HepG2 (cell line): Measurements from ENCODE around the gene RRAD. TPM values are rescaled to one million over a fixed set of nuclear protein-coding genes. Genes with fewer than 3 reads are reported as not detected.

Source experiments
- BCL6 ChIP-seq: IDR thresholded peaks from 2 replicates; pipeline ENCODE4 v1.6.1; 2016; ENCODE audit warnings: missing genetic modification reagents, missing compliant biosample characterization
- CHCHD3 ChIP-seq: sonication (generic); formaldehyde crosslinking; IDR thresholded peaks from 2 replicates; pipeline ENCODE4 v1.8.0; 2022; ENCODE audit warnings: mild to moderate bottlenecking, missing genetic modification reagents, moderate library complexity
- FOXA1 ChIP-seq, 2 experiments: fragments of 450-650 bp in 1 of 2; sonication (generic) in 1 of 2; formaldehyde crosslinking in 1 of 2; IDR thresholded peaks; 2 replicates each; pipeline versions ENCODE4 v1.4.0 to v1.6.1; 2016 to 2020; ENCODE audit warnings: missing genetic modification reagents in 1 of 2
- GABPB1 ChIP-seq: IDR thresholded peaks from 2 replicates; pipeline ENCODE4 v1.6.1; 2016; ENCODE audit warnings: mild to moderate bottlenecking, missing genetic modification reagents, moderate library complexity, missing compliant biosample characterization
- KAT8 ChIP-seq: IDR thresholded peaks from 2 replicates; pipeline ENCODE4 v1.6.1; 2016; ENCODE audit warnings: missing genetic modification reagents, missing compliant biosample characterization
- NCOA2 ChIP-seq: sonication (generic); formaldehyde crosslinking; IDR thresholded peaks from 2 replicates; pipeline ENCODE4 v1.8.0; 2022; ENCODE audit warnings: inconsistent platforms
- NCOR1 ChIP-seq: fragments of 200-600 bp; sonication (generic); IDR thresholded peaks from 2 replicates; pipeline ENCODE4 v1.7.0; 2017; ENCODE audit warnings: antibody characterized with exemption, low read length, borderline replicate concordance
- POLR2AphosphoS2 ChIP-seq: IDR thresholded peaks from 2 replicates; pipeline ENCODE4 v1.6.1; 2011; ENCODE audit warnings: low read depth, low read length, improper control_type of control experiment
- SNRNP70 ChIP-seq: fragments of 200-400 bp; formaldehyde crosslinking; IDR thresholded peaks from 2 replicates; pipeline ENCODE4 v1.6.1; 2017; ENCODE audit warnings: mild to moderate bottlenecking, low read depth, low read length, moderate library complexity
- ZNF234 ChIP-seq: sonication (generic); formaldehyde crosslinking; conservative IDR thresholded peaks from 2 replicates; pipeline ENCODE4 v1.5.1; 2020; ENCODE audit warnings: mild to moderate bottlenecking, missing genetic modification reagents
- ZNF746 ChIP-seq: sonication (generic); formaldehyde crosslinking; IDR thresholded peaks from 2 replicates; pipeline ENCODE4 v1.8.0; 2022; ENCODE audit warnings: mild to moderate bottlenecking, missing genetic modification reagents
- polyA plus RNA-seq, 8 experiments: library from polyadenylated mRNA; depleted of rRNA in 3 of 8; stranded (reverse) in 7 of 8; unstranded in 1 of 8; fragments of >200 nt; fragmentation: Illumina TruSeq in 4 of 8; extraction: Trizol in 4 of 8; gene quantifications; 2 replicates each; pipeline versions ENCODE4 v1.2.1 to v1.2.3, GENCODE V29; 2011 to 2016; ENCODE audit warnings: low read depth in 4 of 8, missing spikeins in 1 of 8, mixed read lengths in 1 of 8; ENCODE audit not compliant: insufficient read depth in 1 of 8
- total RNA-seq, 5 experiments: library from RNA; depleted of rRNA; stranded (reverse); fragments of >200 nt; fragmentation: Illumina TruSeq; extraction: Trizol; gene quantifications; 2 replicates each; pipeline ENCODE4 v1.2.3, GENCODE V29; 2016; ENCODE audit warnings: low read depth in 1 of 5
- TF ChIP-seq, protein P1 (sequence below): IDR thresholded peaks from 2 replicates; pipeline ENCODE4 v1.6.1; 2018; ENCODE audit warnings: missing genetic modification reagents
- TF ChIP-seq, protein P2 (sequence below): sonication (generic); formaldehyde crosslinking; IDR thresholded peaks from 2 replicates; pipeline ENCODE4 v1.4.0; 2020; ENCODE audit warnings: missing genetic modification reagents, borderline replicate concordance
- TF ChIP-seq, protein P3 (sequence below): sonication (generic); formaldehyde crosslinking; IDR thresholded peaks from 2 replicates; pipeline ENCODE4 v1.4.0; 2020; ENCODE audit warnings: missing genetic modification reagents, borderline replicate concordance
- TF ChIP-seq, protein P4 (sequence below): sonication (generic); formaldehyde crosslinking; IDR thresholded peaks from 2 replicates; pipeline ENCODE4 v1.8.1; 2023; ENCODE audit warnings: missing genetic modification reagents, mild to moderate bottlenecking, borderline replicate concordance
- TF ChIP-seq, protein P5 (sequence below): sonication (generic); formaldehyde crosslinking; IDR thresholded peaks from 2 replicates; pipeline ENCODE4 v1.4.0; 2020; ENCODE audit warnings: missing genetic modification reagents, mild to moderate bottlenecking, borderline replicate concordance

The RRAD gene
- total and polyA plus RNA-seq, 2 of the 13 experiments (the other 11 are each of a cell fraction or from before 2014, with no cell fraction given): 0.80 to 1.1 TPM

DNA sequence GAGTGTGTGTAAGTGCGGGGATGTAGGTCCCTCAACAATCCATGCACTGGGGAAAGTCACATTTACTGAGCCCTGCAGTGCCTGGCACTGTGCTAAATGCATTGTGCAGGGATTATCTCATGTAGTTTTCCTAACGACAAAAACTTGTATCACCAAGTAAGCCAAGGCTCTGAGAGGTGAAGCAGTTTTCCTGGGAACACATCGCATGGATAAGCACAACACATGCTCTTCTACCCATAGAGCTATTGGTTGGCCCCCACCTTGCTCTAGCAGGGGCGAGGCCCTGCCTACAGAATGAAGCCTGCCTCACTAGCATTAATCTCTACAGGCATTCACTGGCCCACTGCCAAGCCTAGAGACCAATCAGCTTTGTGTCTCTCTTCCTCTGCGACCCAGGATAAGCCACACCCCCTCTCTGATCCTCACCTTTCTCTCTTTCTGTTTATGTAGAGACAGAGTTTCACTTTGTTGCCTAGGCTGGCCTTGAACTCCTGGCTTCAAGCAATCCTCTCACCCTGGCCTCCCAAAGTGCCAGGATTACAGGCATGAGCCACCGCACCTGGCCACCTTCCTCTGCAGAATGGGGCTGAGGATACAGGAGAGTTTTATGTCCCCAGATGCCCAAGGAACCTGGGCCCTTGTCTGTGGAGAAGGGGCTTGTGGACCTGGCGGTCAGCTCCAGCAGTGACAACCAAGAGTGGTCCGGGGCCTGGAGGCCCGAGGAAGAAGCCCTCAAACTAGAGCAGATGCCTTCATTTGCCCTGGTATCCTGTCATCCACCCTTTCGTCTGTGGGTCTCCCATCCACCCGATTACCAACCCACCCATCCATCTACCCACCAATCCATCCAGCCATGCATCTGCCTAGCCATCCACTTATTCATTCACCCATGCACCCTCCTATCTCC lies 19.4 kb downstream of the RRAD start (continued):
- TF ChIP-seq ZNF234 (CRISPR knock-in tag): no peak
- TF ChIP-seq, protein P1, sequence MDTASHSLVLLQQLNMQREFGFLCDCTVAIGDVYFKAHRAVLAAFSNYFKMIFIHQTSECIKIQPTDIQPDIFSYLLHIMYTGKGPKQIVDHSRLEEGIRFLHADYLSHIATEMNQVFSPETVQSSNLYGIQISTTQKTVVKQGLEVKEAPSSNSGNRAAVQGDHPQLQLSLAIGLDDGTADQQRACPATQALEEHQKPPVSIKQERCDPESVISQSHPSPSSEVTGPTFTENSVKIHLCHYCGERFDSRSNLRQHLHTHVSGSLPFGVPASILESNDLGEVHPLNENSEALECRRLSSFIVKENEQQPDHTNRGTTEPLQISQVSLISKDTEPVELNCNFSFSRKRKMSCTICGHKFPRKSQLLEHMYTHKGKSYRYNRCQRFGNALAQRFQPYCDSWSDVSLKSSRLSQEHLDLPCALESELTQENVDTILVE (CRISPR knock-in tag): no peak; the same call in 1 of the 2 replicates
- TF ChIP-seq, protein P2, sequence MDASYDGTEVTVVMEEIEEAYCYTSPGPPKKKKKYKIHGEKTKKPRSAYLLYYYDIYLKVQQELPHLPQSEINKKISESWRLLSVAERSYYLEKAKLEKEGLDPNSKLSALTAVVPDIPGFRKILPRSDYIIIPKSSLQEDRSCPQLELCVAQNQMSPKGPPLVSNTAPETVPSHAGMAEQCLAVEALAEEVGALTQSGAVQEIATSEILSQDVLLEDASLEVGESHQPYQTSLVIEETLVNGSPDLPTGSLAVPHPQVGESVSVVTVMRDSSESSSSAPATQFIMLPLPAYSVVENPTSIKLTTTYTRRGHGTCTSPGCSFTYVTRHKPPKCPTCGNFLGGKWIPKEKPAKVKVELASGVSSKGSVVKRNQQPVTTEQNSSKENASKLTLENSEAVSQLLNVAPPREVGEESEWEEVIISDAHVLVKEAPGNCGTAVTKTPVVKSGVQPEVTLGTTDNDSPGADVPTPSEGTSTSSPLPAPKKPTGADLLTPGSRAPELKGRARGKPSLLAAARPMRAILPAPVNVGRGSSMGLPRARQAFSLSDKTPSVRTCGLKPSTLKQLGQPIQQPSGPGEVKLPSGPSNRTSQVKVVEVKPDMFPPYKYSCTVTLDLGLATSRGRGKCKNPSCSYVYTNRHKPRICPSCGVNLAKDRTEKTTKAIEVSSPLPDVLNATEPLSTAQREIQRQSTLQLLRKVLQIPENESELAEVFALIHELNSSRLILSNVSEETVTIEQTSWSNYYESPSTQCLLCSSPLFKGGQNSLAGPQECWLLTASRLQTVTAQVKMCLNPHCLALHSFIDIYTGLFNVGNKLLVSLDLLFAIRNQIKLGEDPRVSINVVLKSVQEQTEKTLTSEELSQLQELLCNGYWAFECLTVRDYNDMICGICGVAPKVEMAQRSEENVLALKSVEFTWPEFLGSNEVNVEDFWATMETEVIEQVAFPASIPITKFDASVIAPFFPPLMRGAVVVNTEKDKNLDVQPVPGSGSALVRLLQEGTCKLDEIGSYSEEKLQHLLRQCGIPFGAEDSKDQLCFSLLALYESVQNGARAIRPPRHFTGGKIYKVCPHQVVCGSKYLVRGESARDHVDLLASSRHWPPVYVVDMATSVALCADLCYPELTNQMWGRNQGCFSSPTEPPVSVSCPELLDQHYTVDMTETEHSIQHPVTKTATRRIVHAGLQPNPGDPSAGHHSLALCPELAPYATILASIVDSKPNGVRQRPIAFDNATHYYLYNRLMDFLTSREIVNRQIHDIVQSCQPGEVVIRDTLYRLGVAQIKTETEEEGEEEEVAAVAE: peak; percentile 17; the same call in 1 of the 2 replicates
- TF ChIP-seq FOXA1 (IDR thresholded peaks at IDR 0.05): no peak
- TF ChIP-seq FOXA1 (CRISPR knock-in tag; IDR thresholded peaks at IDR 0.05): peak; percentile 68
- no peak for TF ChIP-seq CHCHD3 (CRISPR knock-in tag)
- 0 out of 2 replicates have a peak, but pooled peaks have one; percentile 14 for TF ChIP-seq NCOR1
- TF ChIP-seq BCL6 (CRISPR knock-in tag): peak; percentile 79
- TF ChIP-seq, protein P3, sequence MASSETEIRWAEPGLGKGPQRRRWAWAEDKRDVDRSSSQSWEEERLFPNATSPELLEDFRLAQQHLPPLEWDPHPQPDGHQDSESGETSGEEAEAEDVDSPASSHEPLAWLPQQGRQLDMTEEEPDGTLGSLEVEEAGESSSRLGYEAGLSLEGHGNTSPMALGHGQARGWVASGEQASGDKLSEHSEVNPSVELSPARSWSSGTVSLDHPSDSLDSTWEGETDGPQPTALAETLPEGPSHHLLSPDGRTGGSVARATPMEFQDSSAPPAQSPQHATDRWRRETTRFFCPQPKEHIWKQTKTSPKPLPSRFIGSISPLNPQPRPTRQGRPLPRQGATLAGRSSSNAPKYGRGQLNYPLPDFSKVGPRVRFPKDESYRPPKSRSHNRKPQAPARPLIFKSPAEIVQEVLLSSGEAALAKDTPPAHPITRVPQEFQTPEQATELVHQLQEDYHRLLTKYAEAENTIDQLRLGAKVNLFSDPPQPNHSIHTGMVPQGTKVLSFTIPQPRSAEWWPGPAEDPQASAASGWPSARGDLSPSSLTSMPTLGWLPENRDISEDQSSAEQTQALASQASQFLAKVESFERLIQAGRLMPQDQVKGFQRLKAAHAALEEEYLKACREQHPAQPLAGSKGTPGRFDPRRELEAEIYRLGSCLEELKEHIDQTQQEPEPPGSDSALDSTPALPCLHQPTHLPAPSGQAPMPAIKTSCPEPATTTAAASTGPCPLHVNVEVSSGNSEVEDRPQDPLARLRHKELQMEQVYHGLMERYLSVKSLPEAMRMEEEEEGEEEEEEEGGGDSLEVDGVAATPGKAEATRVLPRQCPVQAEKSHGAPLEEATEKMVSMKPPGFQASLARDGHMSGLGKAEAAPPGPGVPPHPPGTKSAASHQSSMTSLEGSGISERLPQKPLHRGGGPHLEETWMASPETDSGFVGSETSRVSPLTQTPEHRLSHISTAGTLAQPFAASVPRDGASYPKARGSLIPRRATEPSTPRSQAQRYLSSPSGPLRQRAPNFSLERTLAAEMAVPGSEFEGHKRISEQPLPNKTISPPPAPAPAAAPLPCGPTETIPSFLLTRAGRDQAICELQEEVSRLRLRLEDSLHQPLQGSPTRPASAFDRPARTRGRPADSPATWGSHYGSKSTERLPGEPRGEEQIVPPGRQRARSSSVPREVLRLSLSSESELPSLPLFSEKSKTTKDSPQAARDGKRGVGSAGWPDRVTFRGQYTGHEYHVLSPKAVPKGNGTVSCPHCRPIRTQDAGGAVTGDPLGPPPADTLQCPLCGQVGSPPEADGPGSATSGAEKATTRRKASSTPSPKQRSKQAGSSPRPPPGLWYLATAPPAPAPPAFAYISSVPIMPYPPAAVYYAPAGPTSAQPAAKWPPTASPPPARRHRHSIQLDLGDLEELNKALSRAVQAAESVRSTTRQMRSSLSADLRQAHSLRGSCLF (CRISPR knock-in tag): no peak
- peak; percentile 22; the same call in 1 of the 2 replicates for TF ChIP-seq GABPB1 (CRISPR knock-in tag)
- peak; percentile 84 for TF ChIP-seq NCOA2 (CRISPR knock-in tag)
- TF ChIP-seq, protein P4, sequence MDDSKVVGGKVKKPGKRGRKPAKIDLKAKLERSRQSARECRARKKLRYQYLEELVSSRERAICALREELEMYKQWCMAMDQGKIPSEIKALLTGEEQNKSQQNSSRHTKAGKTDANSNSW: no peak
- TF ChIP-seq KAT8 (CRISPR knock-in tag): peak; percentile 63
- TF ChIP-seq, protein P5, sequence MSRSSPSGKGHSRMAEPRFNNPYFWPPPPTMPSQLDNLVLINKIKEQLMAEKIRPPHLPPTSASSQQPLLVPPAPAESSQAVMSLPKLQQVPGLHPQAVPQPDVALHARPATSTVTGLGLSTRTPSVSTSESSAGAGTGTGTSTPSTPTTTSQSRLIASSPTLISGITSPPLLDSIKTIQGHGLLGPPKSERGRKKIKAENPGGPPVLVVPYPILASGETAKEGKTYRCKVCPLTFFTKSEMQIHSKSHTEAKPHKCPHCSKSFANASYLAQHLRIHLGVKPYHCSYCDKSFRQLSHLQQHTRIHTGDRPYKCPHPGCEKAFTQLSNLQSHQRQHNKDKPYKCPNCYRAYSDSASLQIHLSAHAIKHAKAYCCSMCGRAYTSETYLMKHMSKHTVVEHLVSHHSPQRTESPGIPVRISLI (CRISPR knock-in tag): no peak
- no peak for TF ChIP-seq SNRNP70
- TF ChIP-seq POLR2AphosphoS2: no peak
- TF ChIP-seq ZNF746 (CRISPR knock-in tag): no peak; the same call in 1 of the 2 replicates
